ENCODE measurements around the gene PTPN1. TPM values are rescaled to one million over a fixed set of nuclear protein-coding genes. Genes with fewer than 3 reads are reported as not detected.

PTPN1 gene
- total RNA-seq, 1 experiment from 2014 or later, result 65.2 TPM

DNA sequence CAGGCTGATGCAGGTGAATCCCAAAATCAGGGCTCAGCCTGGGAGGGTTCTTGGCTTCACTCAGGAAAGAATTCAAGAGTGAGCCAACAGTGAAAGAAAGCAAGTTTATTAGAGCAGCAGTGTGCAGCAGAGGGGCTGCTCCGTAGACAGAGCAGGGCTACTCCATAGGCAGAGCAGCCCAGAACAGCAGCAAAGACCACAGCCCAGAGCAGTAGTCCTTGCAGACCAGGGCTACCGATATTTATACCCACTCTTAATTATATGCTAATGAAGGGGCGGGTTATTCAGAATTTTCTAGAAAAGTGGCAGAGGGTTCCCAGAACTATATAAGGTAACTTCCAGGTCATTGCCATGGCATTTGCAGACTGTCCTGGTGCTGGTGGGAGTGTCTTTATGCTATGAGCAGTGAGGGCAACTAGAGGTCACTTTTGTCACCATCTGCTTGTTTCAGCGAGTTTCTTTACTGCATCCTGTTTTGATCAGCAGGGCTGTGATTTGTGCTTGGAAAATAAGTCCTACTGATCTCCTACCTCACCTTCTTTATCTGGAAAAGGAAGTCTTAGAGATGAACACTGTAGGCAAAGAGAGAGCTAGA lies 39.8 kb upstream of the PTPN1 start:
- Mint-ChIP-seq H3K9me3 (ENCODE audit: unreplicated experiment) (no peaks in the 10 kb centered on the region), H3K27ac (ENCODE audit: unreplicated experiment) (no peak overlapping the region), H3K36me3 (ENCODE audit: insufficient read depth, unreplicated experiment) (no peaks in the 10 kb centered on the region), H3K4me1 (ENCODE audit: low read depth, unreplicated experiment) (peaks cover 3% of the 10 kb centered on the region), H3K4me3 (ENCODE audit: unreplicated experiment) (no peak overlapping the region), H3K27me3 (ENCODE audit: insufficient read depth, unreplicated experiment) (no peaks in the 10 kb centered on the region)
- CTCF ChIA-PET, result interaction anchor here (0.7 kb wide), 1 partner anchor 291 kb away, joined by 4 read pairs; no protein-coding TSS in a partner anchor
- no TSS peak for BruUV-seq (replicated peaks)
- TF ChIP-seq CTCF (IDR thresholded peaks at IDR 0.05; ENCODE audit: insufficient read depth in 1 of 2, low read depth in 1 of 2, low read length in 1 of 2, severe bottlenecking in 1 of 2, unreplicated experiment in 1 of 2), result no peak
- peaks cover 1% of the 10 kb centered on the region for H3K4me1 ChIP-seq
- POLR2A ChIA-PET, result no interaction called here
- H3K9me3 ChIP-seq, result no peaks in the 10 kb centered on the region
- intact Hi-C loops (cut with micrococcal nuclease; ENCODE audit: unreplicated experiment), result no loop called here
- H3K27me3 ChIP-seq (replicated peaks; ENCODE audit: control insufficient read depth, insufficient read depth, low read length), result no peaks in the 10 kb centered on the region
- no peak for DNase-seq
- no peak overlapping the region for H3K4me3 ChIP-seq (ENCODE audit: low read depth, low read length)
- H3K36me3 ChIP-seq (ENCODE audit: control insufficient read depth, insufficient read depth, low read length), result no peaks in the 10 kb centered on the region

DNA sequence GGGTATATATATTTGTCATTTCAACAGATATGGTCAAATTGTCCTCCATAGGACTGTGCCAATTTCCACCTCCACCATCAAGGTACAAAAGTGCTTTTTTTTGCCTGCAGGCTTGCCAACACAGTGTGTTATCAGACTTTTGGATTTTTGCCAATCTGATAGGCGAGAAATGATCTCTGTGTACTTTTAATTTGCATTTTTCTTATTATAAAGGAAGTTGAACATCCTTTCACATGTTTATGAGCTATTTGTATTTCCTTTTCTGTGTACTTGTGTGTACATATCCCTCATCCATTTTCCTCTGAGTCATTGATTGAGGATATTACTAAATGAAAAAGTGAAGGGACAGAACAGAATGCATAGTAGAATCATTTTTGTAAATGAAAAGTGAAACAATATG lies 39.0 kb upstream of the PTPN1 start:
- CTCF ChIA-PET, result interaction anchor here (0.6 kb wide), 1 partner anchor 140 kb away, joined by 4 read pairs; no protein-coding TSS in a partner anchor

More for the DNA sequence above, 39.0 kb upstream of the PTPN1 start:
- intact Hi-C loops (cut with micrococcal nuclease; ENCODE audit: unreplicated experiment), result no loop called here
- Histone ChIP-seq H3K4me3 (ENCODE audit: low read depth, low read length) (no peak overlapping the region), H3K27me3 (replicated peaks; ENCODE audit: control insufficient read depth, insufficient read depth, low read length) (no peaks in the 10 kb centered on the region), H3K9me3 (no peaks in the 10 kb centered on the region), H3K36me3 (ENCODE audit: control insufficient read depth, insufficient read depth, low read length) (no peaks in the 10 kb centered on the region), H3K4me1 (peaks cover 7% of the 10 kb centered on the region)
- H3K9me3 Mint-ChIP-seq (ENCODE audit: unreplicated experiment), result no peaks in the 10 kb centered on the region
- DNase-seq, result no peak
- H3K4me1 Mint-ChIP-seq (ENCODE audit: low read depth, unreplicated experiment), result peaks cover 7% of the 10 kb centered on the region
- TF ChIP-seq CTCF (IDR thresholded peaks at IDR 0.05; ENCODE audit: insufficient read depth in 1 of 2, low read depth in 1 of 2, low read length in 1 of 2, severe bottlenecking in 1 of 2, unreplicated experiment in 1 of 2), result no peak
- H3K4me3 Mint-ChIP-seq (ENCODE audit: unreplicated experiment), result no peak overlapping the region
- H3K36me3 Mint-ChIP-seq (ENCODE audit: insufficient read depth, unreplicated experiment), result no peaks in the 10 kb centered on the region
- POLR2A ChIA-PET, result no interaction called here
- H3K27ac Mint-ChIP-seq (ENCODE audit: unreplicated experiment), result no peak overlapping the region
- BruUV-seq (replicated peaks), result no TSS peak
- H3K27me3 Mint-ChIP-seq (ENCODE audit: insufficient read depth, unreplicated experiment), result no peaks in the 10 kb centered on the region

Data from Caco-2 (cell line).